Stomach (tissue), 4 donors: ENCODE results near the gene COL23A1.

ENCODE experiments used
- CTCF ChIP-seq, 7 experiments: fragments of 450-650 bp in 4 of 7; fragments of 200-600 bp in 3 of 7; sonication (generic) in 3 of 7; IDR thresholded peaks; one replicate each; pipeline ENCODE4 v1.5.1; 2016 to 2019; ENCODE audit warnings: antibody characterized with exemption in 7 of 7, control low read depth in 2 of 7, mild to moderate bottlenecking in 1 of 7
- EP300 ChIP-seq: sonication (generic); formaldehyde crosslinking; IDR thresholded peaks from one replicate; pipeline ENCODE4 v1.6.1; 2017; ENCODE audit warnings: antibody characterized with exemption
- POLR2A ChIP-seq, 4 donors: fragments of 450-650 bp; IDR thresholded peaks; one replicate each; pipeline ENCODE4 v1.6.1; 2016; ENCODE audit warnings: antibody characterized with exemption in 4 of 4, control low read depth in 2 of 4, mild to moderate bottlenecking in 1 of 4, moderate library complexity in 1 of 4
- POLR2AphosphoS5 ChIP-seq, 3 donors: sonication (generic); formaldehyde crosslinking; IDR thresholded peaks; one replicate each; pipeline ENCODE4 v1.6.1; 2016; ENCODE audit warnings: antibody characterized with exemption in 3 of 3

GRCh38 chr5:178383919-178384815, 206.0 kb downstream of the COL23A1 start:
- TF ChIP-seq POLR2A (IDR thresholded peaks at IDR 0.05) (no peak), CTCF (IDR thresholded peaks at IDR 0.05) (no peak), EP300 (no peak), POLR2AphosphoS5 (IDR thresholded peaks at IDR 0.05) (no peak)
